HepG2 (cell line): ENCODE data around the gene NEURL2. TPM values are rescaled to one million over a fixed set of nuclear protein-coding genes. Genes with fewer than 3 reads are reported as not detected.

Source experiments
- ATF1 ChIP-seq: IDR thresholded peaks from 2 replicates; pipeline ENCODE4 v1.6.1; 2016; ENCODE audit warnings: mild to moderate bottlenecking, control low read depth
- CBX5 ChIP-seq: sonication (generic); formaldehyde crosslinking; IDR thresholded peaks from 2 replicates; pipeline ENCODE4 v1.4.0; 2020; ENCODE audit warnings: missing genetic modification reagents, borderline replicate concordance
- DPF2 ChIP-seq: sonication (generic); formaldehyde crosslinking; IDR thresholded peaks from 2 replicates; pipeline ENCODE4 v1.4.0; 2020; ENCODE audit warnings: mild to moderate bottlenecking, low read depth, missing genetic modification reagents, borderline replicate concordance
- ESRRA ChIP-seq: sonication (generic); formaldehyde crosslinking; IDR thresholded peaks from 2 replicates; pipeline ENCODE4 v1.5.1; 2020; ENCODE audit warnings: mild to moderate bottlenecking, low read depth, missing genetic modification reagents
- FOXC1 ChIP-seq: sonication (generic); formaldehyde crosslinking; IDR thresholded peaks from 2 replicates; pipeline ENCODE4 v1.8.0; 2022; ENCODE audit warnings: mild to moderate bottlenecking, missing genetic modification reagents, borderline replicate concordance
- GABPB1 ChIP-seq: IDR thresholded peaks from 2 replicates; pipeline ENCODE4 v1.6.1; 2016; ENCODE audit warnings: mild to moderate bottlenecking, missing genetic modification reagents, moderate library complexity, missing compliant biosample characterization
- GATAD1 ChIP-seq: IDR thresholded peaks from 2 replicates; pipeline ENCODE4 v1.6.1; 2016; ENCODE audit warnings: missing genetic modification reagents, missing compliant biosample characterization
- HOXD1 ChIP-seq: sonication (generic); formaldehyde crosslinking; IDR thresholded peaks from 2 replicates; pipeline ENCODE4 v1.5.0; 2020; ENCODE audit warnings: missing genetic modification reagents
- JUN ChIP-seq: sonication (generic); formaldehyde crosslinking; IDR thresholded peaks from 2 replicates; pipeline ENCODE4 v1.4.0; 2020; ENCODE audit warnings: mild to moderate bottlenecking, missing genetic modification reagents
- KDM3A ChIP-seq: IDR thresholded peaks from 2 replicates; pipeline ENCODE4 v1.6.1; 2018; ENCODE audit warnings: low read depth, missing compliant biosample characterization
- KLF15 ChIP-seq: sonication (generic); formaldehyde crosslinking; IDR thresholded peaks from 2 replicates; pipeline ENCODE4 v1.8.1; 2023; ENCODE audit warnings: borderline replicate concordance, mild to moderate bottlenecking, inconsistent platforms, missing genetic modification reagents, mixed read lengths
- NFATC3 ChIP-seq: sonication (generic); formaldehyde crosslinking; IDR thresholded peaks from 2 replicates; pipeline ENCODE4 v1.5.1; 2020; ENCODE audit warnings: mild to moderate bottlenecking, missing genetic modification reagents
- NFKBIZ ChIP-seq: IDR thresholded peaks from 2 replicates; pipeline ENCODE4 v1.6.1; 2018; ENCODE audit warnings: missing genetic modification reagents, missing compliant biosample characterization
- NFYB ChIP-seq: sonication (generic); formaldehyde crosslinking; IDR thresholded peaks from 2 replicates; pipeline ENCODE4 v1.4.0; 2020; ENCODE audit warnings: missing genetic modification reagents
- NR2F2 ChIP-seq: IDR thresholded peaks from 2 replicates; pipeline ENCODE4 v1.6.1; 2012; ENCODE audit warnings: low read depth, inconsistent platforms, borderline replicate concordance
- PATZ1 ChIP-seq: sonication (generic); formaldehyde crosslinking; IDR thresholded peaks from 2 replicates; pipeline ENCODE4 v1.4.0; 2020; ENCODE audit warnings: missing genetic modification reagents
- POGZ ChIP-seq: sonication (generic); formaldehyde crosslinking; IDR thresholded peaks from 2 replicates; pipeline ENCODE4 v1.4.0; 2020; ENCODE audit warnings: mild to moderate bottlenecking, missing genetic modification reagents
- RBAK ChIP-seq: sonication (generic); formaldehyde crosslinking; IDR thresholded peaks from 2 replicates; pipeline ENCODE4 v1.5.1; 2020; ENCODE audit warnings: mild to moderate bottlenecking, missing genetic modification reagents
- TOPORS ChIP-seq: sonication (generic); formaldehyde crosslinking; IDR thresholded peaks from 2 replicates; pipeline ENCODE4 v1.8.0; 2023; ENCODE audit warnings: mild to moderate bottlenecking, missing genetic modification reagents
- ZNF251 ChIP-seq: sonication (generic); formaldehyde crosslinking; IDR thresholded peaks from 2 replicates; pipeline ENCODE4 v1.9.0; 2021; ENCODE audit warnings: mild to moderate bottlenecking, missing genetic modification reagents
- ZNF337 ChIP-seq: sonication (generic); formaldehyde crosslinking; IDR thresholded peaks from 2 replicates; pipeline ENCODE4 v1.5.1; 2020; ENCODE audit warnings: missing genetic modification reagents, low read depth, mild to moderate bottlenecking, borderline replicate concordance
- ZNF432 ChIP-seq: sonication (generic); formaldehyde crosslinking; IDR thresholded peaks from 2 replicates; pipeline ENCODE4 v1.5.0; 2020; ENCODE audit warnings: missing genetic modification reagents, mild to moderate bottlenecking, borderline replicate concordance
- ZNF574 ChIP-seq: sonication (generic); formaldehyde crosslinking; IDR thresholded peaks from 2 replicates; pipeline ENCODE4 v1.4.0; 2020; ENCODE audit warnings: missing genetic modification reagents
- ZNF644 ChIP-seq: IDR thresholded peaks from 2 replicates; pipeline ENCODE4 v1.6.1; 2016; ENCODE audit warnings: low read depth
- polyA plus RNA-seq, 8 experiments: library from polyadenylated mRNA; depleted of rRNA in 3 of 8; stranded (reverse) in 7 of 8; unstranded in 1 of 8; fragments of >200 nt; fragmentation: Illumina TruSeq in 4 of 8; extraction: Trizol in 4 of 8; gene quantifications; 2 replicates each; pipeline versions ENCODE4 v1.2.1 to v1.2.3, GENCODE V29; 2011 to 2016; ENCODE audit warnings: low read depth in 4 of 8, missing spikeins in 1 of 8, mixed read lengths in 1 of 8; ENCODE audit not compliant: insufficient read depth in 1 of 8
- total RNA-seq, 5 experiments: library from RNA; depleted of rRNA; stranded (reverse); fragments of >200 nt; fragmentation: Illumina TruSeq; extraction: Trizol; gene quantifications; 2 replicates each; pipeline ENCODE4 v1.2.3, GENCODE V29; 2016; ENCODE audit warnings: low read depth in 1 of 5
- TF ChIP-seq, protein P1 (sequence below): sonication (generic); formaldehyde crosslinking; IDR thresholded peaks from 2 replicates; pipeline ENCODE4 v1.4.0; 2020; ENCODE audit warnings: missing genetic modification reagents; ENCODE audit errors: not compliant biosample characterization

The NEURL2 gene
- total and polyA plus RNA-seq, 2 of the 13 experiments (the other 11 are each of a cell fraction or from before 2014, with no cell fraction given), result 7.2 to 9.7 TPM

- no peak; the same call in none of the 2 replicates for TF ChIP-seq ZNF432 (CRISPR knock-in tag)
- TF ChIP-seq ZNF251, result peak; percentile 96; the same call in 1 of the 2 replicates
- TF ChIP-seq, protein P1, sequence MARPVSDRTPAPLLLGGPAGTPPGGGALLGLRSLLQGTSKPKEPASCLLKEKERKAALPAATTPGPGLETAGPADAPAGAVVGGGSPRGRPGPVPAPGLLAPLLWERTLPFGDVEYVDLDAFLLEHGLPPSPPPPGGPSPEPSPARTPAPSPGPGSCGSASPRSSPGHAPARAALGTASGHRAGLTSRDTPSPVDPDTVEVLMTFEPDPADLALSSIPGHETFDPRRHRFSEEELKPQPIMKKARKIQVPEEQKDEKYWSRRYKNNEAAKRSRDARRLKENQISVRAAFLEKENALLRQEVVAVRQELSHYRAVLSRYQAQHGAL (CRISPR knock-in tag), result peak; percentile 94
- peak; percentile 92 for TF ChIP-seq GABPB1
- peak; percentile 87 for TF ChIP-seq RBAK
- peak; percentile 99 for TF ChIP-seq ESRRA (CRISPR knock-in tag)
- peak; percentile 76 for TF ChIP-seq DPF2 (CRISPR knock-in tag)
- peak; percentile 52; the same call in 1 of the 2 replicates for TF ChIP-seq NFYB (CRISPR knock-in tag)
- peak; percentile 99 for TF ChIP-seq NFATC3
- TF ChIP-seq KDM3A (CRISPR knock-in tag), result peak; percentile 100
- peak; percentile 99 for TF ChIP-seq KLF15 (CRISPR knock-in tag)
- peak; percentile 100 for TF ChIP-seq PATZ1 (CRISPR knock-in tag)
- peak; percentile 100 for TF ChIP-seq GATAD1 (CRISPR knock-in tag)
- no peak for TF ChIP-seq ATF1 (CRISPR knock-in tag)
- TF ChIP-seq ZNF644 (CRISPR knock-in tag), result no peak; the same call in 1 of the 2 replicates
- peak; percentile 99 for TF ChIP-seq CBX5 (CRISPR knock-in tag)
- peak; percentile 80 for TF ChIP-seq NR2F2
- peak; percentile 95 for TF ChIP-seq HOXD1 (CRISPR knock-in tag)
- TF ChIP-seq FOXC1 (CRISPR knock-in tag), result peak; percentile 97
- peak; percentile 99 for TF ChIP-seq NFKBIZ (CRISPR knock-in tag)
- peak; percentile 99 for TF ChIP-seq TOPORS
- peak; percentile 94 for TF ChIP-seq JUN (CRISPR knock-in tag)
- TF ChIP-seq POGZ, result peak; percentile 99
- peak; percentile 100 for TF ChIP-seq ZNF337
- peak; percentile 96 for TF ChIP-seq ZNF574
These were observed at the start of gene NEURL2, which contains the start of gene CTSA (continued) for GRCh38 chr20:45890985-45891983.
